OCI-LY3 (cell line): Measurements from ENCODE around the gene C1QTNF1.
"Not testable (repeated sequence)": the region's sequence is repeated elsewhere in the genome, so short reads cannot be mapped to it uniquely, and the experiment has no call there.

Source experiments
- H2AFZ ChIP-seq: fragments of 200-600, 300-600 bp; shearing (Covaris generic); 2 replicates; pipeline ENCODE4 v1.6.0; 2014; ENCODE audit warnings: antibody characterized with exemption, low read depth, low read length
- H3K27ac ChIP-seq: fragments of 200-600, 300-600 bp; sonication (generic); 2 replicates; pipeline ENCODE4 v1.5.1; 2014; ENCODE audit warnings: mild to moderate bottlenecking, low read length, moderate library complexity, mixed read lengths
- H3K27me3 ChIP-seq: fragments of 200-600, 300-600 bp; sonication (generic); 2 replicates; pipeline ENCODE4 v1.6.1; 2014; ENCODE audit warnings: low read depth, low read length, mixed read lengths
- H3K36me3 ChIP-seq: fragments of 200-600, 300-600 bp; sonication (generic); replicated peaks from 2 replicates; pipeline ENCODE3; 2014; ENCODE audit warnings: low read depth, low read length, mixed read lengths
- H3K4me1 ChIP-seq: fragments of 300-600, 200-600 bp; sonication (generic); 2 replicates; pipeline ENCODE4 v1.6.1; 2014; ENCODE audit warnings: low read length, mixed read lengths
- H3K4me2 ChIP-seq: fragments of 200-600, 300-600 bp; sonication (generic); 2 replicates; pipeline ENCODE4 v1.6.1; 2014; ENCODE audit warnings: low read length, mixed read lengths
- H3K4me3 ChIP-seq: fragments of 300-600, 200-600 bp; sonication (generic); 2 replicates; pipeline ENCODE4 v1.5.1; 2014; ENCODE audit warnings: antibody characterized with exemption, mild to moderate bottlenecking, low read length, moderate library complexity
- H3K79me2 ChIP-seq: fragments of 300-600, 200-600 bp; shearing (Covaris generic); 2 replicates; pipeline ENCODE4 v1.6.1; 2014; ENCODE audit warnings: mild to moderate bottlenecking, low read length, mixed read lengths
- H3K9ac ChIP-seq: fragments of 300-600, 200-600 bp; shearing (Covaris generic); 2 replicates; pipeline ENCODE4 v1.6.0; 2014; ENCODE audit warnings: mild to moderate bottlenecking, low read length, moderate library complexity
- H3K9me3 ChIP-seq: fragments of 200-600, 300-600 bp; shearing (Covaris generic); 2 replicates; pipeline ENCODE4 v1.6.1; 2014; ENCODE audit warnings: low read length, mixed read lengths; ENCODE audit not compliant: insufficient read depth
- H4K20me1 ChIP-seq: fragments of 200-600, 300-600 bp; sonication (generic); 2 replicates; pipeline ENCODE4 v1.6.1; 2016; ENCODE audit warnings: low read length, mixed read lengths; ENCODE audit not compliant: insufficient read depth
- EZH2phosphoT487 ChIP-seq: fragments of 200-600 bp; shearing (Covaris generic); IDR thresholded peaks from 2 replicates; pipeline ENCODE4 v1.6.1; 2018; ENCODE audit warnings: antibody characterized with exemption, mixed run types, low read depth
- TF ChIP-seq, protein P1 (sequence below): fragments of 200-600, 300-600 bp; sonication (generic); IDR thresholded peaks from 2 replicates; pipeline ENCODE4 v1.5.1; 2014; ENCODE audit warnings: antibody characterized with exemption, low read length, low read depth

C1QTNF1 gene

DNA sequence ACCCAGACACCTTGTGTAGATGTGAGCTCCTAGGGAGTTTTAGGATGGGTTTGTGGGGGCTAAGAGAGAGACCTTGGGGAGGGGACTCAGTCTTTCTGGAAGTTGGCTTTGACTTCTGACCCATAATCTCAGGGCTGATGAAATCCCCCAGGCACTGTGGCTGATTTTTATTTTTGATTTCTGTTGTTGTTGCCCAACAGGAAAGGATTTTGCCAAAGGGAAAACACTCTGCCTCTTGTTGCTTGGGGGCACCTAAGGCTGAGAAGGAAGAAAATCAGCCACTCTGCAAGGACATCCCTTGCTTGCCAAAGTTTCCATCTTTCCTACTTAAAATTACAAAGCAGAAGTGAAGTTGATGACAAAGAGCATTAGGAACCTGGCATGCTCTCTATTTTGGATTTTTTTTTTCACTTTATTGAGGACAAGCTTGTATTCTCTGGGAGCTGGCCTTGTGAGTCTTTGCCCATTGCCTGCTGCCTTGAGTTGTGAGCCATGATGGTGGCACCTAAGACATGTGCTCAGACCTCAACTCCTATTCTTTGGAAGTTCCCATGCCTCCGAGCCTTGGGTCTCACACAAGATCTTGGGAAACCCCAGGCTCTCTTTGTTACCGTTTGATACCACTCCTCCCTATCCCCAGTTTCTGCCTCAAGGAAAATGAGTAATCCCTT, 3.2 kb upstream of the C1QTNF1 start:
- Histone ChIP-seq H3K4me1 (no peaks in the 10 kb centered on the region), H4K20me1 (no peaks in the 10 kb centered on the region), H3K27me3 (peaks cover 24% of the 10 kb centered on the region), H3K4me3 (no peak overlapping the region), H3K27ac (no peak overlapping the region), H3K9ac (no peak overlapping the region), H3K4me2 (no peak overlapping the region), H3K9me3 (peaks cover 3% of the 10 kb centered on the region; the same call in 1 of the 2 replicates), H3K79me2 (no peaks in the 10 kb centered on the region), H3K36me3 (no peaks in the 10 kb centered on the region), H2AFZ (no peak overlapping the region)
- TF ChIP-seq, protein P1, sequence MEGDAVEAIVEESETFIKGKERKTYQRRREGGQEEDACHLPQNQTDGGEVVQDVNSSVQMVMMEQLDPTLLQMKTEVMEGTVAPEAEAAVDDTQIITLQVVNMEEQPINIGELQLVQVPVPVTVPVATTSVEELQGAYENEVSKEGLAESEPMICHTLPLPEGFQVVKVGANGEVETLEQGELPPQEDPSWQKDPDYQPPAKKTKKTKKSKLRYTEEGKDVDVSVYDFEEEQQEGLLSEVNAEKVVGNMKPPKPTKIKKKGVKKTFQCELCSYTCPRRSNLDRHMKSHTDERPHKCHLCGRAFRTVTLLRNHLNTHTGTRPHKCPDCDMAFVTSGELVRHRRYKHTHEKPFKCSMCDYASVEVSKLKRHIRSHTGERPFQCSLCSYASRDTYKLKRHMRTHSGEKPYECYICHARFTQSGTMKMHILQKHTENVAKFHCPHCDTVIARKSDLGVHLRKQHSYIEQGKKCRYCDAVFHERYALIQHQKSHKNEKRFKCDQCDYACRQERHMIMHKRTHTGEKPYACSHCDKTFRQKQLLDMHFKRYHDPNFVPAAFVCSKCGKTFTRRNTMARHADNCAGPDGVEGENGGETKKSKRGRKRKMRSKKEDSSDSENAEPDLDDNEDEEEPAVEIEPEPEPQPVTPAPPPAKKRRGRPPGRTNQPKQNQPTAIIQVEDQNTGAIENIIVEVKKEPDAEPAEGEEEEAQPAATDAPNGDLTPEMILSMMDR, result no peak
- TF ChIP-seq EZH2phosphoT487, result no peak

DNA sequence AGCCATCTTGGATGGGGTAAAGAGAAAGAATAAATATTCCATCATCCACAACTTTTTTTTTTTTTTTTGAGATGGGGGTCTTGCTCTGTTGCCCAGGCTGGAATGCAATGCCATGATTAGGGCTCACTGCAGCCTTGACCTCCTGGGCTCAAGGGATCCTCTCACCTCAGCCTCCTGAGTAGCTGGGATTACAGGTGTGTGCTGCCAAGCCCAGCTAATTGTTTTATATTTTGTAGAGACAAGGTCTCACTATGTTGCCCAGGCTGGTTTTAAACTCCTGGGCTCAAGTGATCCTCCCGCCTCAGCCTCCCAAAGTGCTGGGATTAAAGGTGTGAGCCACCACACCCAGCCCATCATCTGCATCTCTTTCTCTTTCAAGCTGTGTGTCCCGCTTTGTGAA, 2.0 kb upstream of the C1QTNF1 start:
- H3K36me3 ChIP-seq, H3K4me3 ChIP-seq, H4K20me1 ChIP-seq, H3K9ac ChIP-seq, H3K79me2 ChIP-seq, H3K9me3 ChIP-seq, H3K27ac ChIP-seq, H3K4me1 ChIP-seq, H3K4me2 ChIP-seq, H2AFZ ChIP-seq: not testable (repeated sequence)
- peaks cover 28% of the 10 kb centered on the region for H3K27me3 ChIP-seq

DNA sequence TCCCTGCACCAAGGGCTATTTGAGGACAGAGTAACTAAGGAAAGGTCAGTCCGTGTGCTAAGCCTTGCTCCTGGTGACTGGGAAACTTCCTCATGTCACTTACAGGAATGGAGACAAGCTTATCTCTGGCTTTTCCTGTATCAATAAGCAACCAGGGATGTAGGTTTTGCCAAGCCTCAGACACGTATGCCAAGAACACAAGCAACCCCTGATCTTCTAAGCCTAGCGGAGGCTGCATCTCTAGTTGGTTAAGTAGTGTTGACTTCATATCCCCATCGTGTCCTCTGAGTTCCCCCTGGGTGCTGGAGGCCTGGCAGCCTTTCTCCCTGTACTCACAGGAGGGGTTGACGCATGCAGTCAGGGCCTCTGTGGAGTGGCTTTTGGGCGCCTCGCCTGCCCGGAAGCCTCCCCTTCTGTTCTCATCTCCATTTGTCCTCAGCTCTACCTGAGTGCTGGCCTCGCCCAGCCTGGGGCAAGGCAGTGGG, 1.4 kb upstream of the C1QTNF1 start:
- TF ChIP-seq EZH2phosphoT487, result no peak
- TF ChIP-seq, protein P1, result no peak
- no peaks in the 10 kb centered on the region for H3K4me1 ChIP-seq

DNA sequence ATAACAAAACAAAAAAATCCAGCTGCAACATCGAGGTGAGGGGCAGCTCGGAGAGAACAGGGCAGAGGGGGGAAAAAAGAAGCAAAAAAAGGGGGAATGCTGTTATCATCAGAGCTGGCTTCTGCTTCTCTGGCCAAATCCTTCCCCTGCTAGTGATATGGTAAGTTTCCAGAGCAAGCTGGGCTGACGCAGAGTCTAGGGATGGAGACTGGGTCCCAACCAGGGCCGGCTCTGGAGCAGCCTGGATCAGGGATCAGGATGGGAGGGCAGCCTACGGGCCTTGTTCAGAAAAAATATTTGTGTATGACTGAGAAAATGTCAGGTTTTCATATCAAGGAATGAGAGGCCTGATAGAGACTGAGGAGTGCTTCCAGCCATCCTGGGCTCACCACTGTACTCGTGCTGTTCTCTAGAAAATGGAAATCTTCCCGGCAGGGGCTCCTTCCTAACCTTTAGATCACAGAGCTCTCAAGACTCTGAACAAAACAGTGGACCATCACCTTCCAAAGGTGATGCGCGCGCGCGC, 726 bp upstream of the C1QTNF1 start:
- Histone ChIP-seq H3K4me2 (no peak overlapping the region), H3K27me3 (peaks cover 40% of the 10 kb centered on the region), H3K9ac (no peak overlapping the region), H3K79me2 (no peaks in the 10 kb centered on the region), H3K4me3 (no peak overlapping the region), H3K27ac (no peak overlapping the region), H2AFZ (no peak overlapping the region), H3K9me3 (no peaks in the 10 kb centered on the region), H3K4me1 (no peaks in the 10 kb centered on the region), H4K20me1 (no peaks in the 10 kb centered on the region), H3K36me3 (no peaks in the 10 kb centered on the region)
- TF ChIP-seq, protein P1, result no peak
- TF ChIP-seq EZH2phosphoT487, result no peak

More for the DNA sequence above, 1.4 kb upstream of the C1QTNF1 start:
- Histone ChIP-seq H4K20me1 (no peaks in the 10 kb centered on the region), H2AFZ (no peak overlapping the region), H3K27me3 (peaks cover 33% of the 10 kb centered on the region), H3K4me3 (no peak overlapping the region), H3K27ac (no peak overlapping the region), H3K9me3 (no peaks in the 10 kb centered on the region), H3K4me2 (no peak overlapping the region), H3K9ac (no peak overlapping the region), H3K36me3 (no peaks in the 10 kb centered on the region), H3K79me2 (no peaks in the 10 kb centered on the region)
